ENCODE results near the gene SKAP1.
"Not testable (repeated sequence)": the region's sequence is repeated elsewhere in the genome, so short reads cannot be mapped to it uniquely, and the experiment has no call there.

Gene SKAP1

DNA sequence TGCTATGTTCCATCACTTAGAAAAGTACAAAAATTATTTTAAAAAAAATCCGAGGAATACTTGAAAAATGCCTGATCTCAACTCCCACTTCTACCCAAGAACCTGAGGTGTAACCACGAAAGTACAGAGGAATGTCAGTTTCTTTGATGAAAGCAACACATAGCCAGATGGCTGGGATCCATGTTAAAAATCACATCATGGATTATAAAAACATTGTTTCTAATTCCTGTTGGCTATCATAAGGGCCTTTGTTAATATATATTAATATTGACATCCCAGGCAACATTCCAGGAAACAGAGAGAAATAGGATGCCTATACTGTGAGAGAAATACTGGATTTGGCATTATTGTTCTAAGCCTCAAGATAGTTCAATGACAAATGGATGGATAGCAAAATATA lies 115.3 kb downstream of the SKAP1 start:
- no peak for DNase-seq

DNA sequence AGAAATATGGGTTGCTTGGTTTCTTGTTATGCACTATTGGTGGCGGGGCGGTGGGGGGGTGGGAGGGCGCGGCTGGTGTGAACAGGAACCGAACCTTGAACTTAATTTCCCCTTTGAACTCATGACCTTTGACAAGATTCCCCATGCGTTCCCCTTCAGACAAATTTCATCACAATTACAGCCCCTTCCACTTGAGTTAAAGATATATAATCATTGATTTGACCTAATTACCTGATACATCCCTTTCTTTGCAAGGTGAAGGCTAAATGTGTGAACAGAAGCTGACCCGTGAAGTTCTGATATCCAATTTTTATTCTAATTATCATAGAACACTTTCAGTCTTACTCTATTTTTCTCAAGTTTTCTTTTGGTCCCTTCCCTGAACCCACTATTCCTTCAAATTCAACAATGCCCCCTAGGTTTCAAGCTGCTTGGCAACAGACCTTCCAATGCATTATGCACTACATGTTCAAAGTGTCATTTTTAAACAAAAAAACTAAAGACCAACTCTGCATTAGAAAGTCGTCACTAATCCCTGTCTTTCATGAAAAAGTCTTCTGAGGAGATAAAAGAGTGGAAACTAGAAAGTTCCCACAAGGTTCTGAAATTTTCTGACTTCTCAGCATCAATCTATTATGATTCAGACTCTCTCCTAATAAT lies 116.8 kb downstream of the SKAP1 start:
- DNase-seq = no peak

DNA sequence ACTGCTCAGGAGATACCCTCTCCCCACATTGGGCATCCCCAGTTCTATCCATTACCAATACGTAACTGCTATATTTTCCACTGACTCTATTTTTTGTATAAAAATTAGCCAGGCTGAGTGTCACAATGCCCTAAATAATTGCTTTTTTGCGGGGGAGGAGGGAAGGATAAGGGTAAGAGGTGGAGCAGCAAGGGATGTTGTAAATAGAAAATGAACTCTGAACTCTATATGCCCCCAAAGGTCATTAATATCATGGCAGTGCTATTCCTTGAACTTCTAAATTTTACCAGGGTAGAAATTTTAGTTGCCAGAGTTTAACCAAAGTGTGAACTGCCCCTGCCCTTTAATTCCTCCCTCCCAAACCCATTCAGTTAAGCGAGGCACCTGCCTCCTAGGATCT lies 118.7 kb downstream of the SKAP1 start:
- no peak for DNase-seq

DNA sequence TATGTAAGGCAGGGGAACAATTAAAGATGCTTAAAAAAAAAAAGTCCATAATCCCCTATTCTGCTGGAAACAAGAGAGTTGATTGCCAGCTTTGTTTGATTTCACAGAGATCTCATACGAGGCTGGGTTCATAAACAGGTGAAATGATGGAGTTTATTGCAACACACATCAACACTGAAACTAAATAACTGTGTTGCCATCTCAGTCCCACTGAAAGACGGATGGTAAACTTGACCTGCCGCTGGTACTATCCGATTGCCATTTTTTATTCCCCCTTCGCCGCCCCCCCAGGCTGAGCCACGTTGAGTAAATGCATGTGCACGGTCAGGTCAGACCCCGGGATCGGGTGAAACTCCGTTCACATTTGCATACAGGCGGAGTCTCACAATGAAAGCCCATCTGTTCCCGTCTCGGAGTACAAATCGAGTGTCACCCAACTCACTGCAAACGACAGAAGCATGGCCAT lies 119.2 kb downstream of the SKAP1 start:
- DNase-seq = no peak

DNA sequence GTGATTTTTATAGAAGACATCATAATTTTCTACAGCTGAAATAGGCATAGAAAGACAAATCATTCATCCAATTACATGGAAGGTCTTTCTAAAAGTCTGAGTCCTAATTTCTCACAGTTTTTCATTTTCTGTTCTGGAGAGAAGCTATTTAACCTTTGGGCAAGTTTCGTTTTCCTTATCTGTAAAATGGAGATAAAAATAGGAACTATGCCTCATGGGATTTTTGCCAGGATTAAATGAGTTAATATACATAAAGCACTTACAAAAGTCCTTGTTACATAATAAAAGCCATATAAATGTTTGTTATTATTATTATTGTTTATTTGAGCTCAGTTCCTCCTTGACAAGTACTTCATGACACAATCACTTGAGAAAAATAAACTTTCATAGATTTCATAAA lies 121.4 kb downstream of the SKAP1 start:
- DNase-seq = no peak

DNA sequence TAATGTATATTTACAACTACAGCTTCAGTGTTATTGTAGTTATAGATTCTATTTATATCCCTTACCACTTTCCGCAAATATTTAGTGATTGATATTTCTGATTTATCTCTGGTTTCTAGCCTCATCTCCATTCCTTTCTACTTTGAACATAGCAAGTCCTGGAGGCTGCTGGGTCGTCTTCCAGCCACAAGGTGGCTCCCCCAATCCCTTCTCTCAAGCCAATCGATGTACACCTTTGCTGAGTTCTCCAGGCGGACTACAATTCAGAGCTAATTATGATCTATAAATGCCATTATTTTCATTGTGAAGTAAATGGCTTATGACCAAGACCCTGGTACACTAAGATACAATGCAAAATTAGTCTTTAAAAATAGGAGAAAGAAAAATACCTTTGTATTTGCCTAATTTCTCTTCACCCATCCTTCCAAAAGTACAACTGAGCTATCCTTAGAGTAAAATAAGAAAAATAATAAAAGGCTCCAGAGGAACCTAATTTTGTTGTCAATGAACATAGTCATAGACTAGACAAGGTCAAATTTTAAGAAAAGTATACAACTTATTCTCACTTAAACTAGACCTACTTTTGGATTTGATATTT lies 122.1 kb downstream of the SKAP1 start:
- DNase-seq = peak; percentile 49 to 62

DNA sequence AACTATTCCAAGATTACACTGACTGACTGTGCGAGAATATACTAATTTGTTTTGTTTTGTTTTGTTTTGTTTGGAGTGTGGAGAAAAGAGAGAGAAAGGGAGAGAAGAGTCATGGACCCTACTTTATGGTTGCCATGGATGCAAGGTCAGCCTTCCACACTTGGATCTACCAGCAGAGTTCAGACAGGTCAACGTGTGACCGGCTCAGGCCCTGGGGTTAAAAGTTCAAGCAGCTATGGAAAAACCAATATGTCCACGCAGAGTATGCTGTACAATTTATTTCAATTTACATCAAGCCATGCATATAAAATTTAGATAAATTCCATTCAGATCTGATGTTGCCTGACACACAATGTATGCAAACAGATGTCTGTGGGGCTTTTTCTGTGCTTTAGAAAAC lies 122.8 kb downstream of the SKAP1 start:
- no peak for DNase-seq

DNA sequence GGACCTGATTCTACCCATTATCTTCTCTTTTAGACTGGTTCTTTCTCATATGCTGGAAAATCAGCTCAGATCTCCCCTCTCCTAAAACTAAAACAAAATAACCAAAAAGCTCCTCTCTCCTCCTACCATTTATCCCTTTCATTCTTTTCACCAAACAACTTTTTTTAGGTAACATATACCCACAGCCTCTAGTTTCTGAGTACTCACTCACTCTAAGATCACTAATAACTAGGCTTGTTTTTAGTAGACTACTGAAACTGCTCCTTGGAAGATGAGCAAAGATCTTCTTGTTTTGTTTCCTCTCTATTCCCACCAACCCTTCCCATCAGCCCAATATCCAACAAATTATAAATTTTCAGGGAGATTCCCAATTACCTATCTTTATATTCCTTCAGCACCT lies 129.0 kb downstream of the SKAP1 start:
- no peak for DNase-seq

DNA sequence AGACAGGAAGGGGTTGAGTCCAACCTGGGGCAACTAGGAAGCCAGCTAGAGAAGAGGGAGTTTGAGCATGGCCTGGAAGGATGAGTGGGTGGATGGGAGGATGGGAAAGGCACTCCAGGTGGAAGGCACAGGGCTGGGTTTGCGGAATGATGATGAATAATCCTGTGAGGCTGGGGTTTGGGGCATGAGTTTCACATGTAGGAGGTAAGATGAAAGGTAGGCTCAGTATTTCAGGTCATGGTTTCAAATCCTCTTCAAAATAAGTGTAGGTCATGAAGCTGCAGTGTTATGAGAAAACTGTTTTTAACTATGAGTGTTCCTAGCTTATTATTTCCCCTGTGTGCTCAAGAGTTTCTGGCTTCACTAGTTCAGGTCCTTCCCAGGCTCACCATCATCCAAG lies 130.3 kb downstream of the SKAP1 start:
- DNase-seq = peak in 1 of 2 experiments; percentile 32

DNA sequence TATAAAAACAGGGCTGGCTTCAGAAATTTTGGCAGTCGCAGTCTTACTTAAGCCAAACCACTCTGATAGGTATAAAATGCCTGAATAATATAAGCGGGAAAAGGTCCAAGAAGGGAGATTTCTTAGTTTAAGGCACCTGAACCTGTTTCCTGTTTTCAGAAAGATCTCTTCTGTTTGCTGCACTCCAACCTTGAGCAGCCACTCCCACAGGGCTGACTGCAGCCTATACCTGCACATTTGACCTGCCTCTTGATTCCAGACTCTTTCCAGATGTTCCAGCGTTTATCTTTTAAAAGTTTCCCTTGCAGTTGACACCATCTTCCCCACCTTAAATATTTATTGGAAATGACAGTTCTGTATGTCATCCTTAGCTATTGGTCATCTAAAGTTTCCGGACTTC lies 132.2 kb downstream of the SKAP1 start:
- DNase-seq = no peak

DNA sequence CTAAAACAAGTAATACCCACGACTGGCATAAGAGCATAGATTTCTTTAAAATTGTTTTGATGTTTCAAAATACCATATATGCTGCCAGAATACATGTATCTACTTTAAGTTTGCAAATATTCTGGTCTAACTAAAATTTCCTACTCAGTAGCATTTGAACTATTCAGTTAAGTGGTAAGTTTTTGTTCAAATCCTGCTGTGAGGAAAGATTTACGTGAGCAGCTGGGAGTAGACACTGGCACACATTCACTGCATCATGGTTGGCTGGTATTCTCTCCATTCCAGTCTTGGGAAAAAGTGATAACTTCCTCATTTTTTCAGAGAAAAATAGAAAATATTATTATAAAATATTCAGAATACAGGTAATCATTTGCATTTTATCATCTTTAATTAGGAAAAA lies 133.6 kb downstream of the SKAP1 start:
- DNase-seq = no peak

DNA sequence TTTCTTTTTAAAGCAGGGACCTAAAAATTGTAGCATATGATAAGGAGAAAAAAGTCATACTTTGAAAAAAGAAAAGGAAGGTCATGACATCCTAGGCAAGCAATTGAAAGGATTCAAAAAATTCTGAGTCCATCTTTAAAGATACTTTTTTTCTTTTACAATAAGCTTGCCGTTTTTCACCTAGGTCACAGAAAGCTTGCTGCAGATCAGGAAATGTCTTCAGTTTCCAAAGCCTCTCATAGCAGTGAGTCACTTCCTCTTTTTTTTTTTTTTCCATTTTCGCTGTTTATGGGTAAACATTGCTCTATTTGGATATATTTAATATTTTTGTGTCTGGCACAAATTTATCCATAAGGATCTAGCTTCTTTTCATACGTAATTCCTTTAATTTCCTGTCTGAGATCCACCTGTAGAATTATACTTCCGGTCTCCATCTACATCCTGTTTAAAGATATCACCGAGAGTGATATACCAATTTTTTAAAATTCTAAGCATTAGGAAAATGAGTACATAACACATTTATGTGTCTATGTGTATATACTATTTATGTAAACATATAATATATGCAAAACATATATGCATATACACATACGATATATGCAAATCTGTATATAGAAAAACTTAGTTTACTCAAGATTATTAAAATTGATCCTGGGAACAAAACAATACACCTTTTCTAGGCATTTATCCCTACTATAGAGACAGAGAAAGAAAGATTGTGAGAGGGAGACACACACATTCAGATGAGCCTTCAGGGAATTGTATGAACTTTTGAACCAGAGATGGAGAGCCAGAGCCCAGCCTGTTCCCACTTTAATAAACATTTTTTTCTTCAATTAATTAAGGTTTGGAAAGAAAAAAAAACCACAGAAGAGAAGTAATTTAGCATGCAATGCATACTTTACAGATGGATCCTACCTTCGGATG lies 134.4 kb downstream of the SKAP1 start:
- no peak for DNase-seq

DNA sequence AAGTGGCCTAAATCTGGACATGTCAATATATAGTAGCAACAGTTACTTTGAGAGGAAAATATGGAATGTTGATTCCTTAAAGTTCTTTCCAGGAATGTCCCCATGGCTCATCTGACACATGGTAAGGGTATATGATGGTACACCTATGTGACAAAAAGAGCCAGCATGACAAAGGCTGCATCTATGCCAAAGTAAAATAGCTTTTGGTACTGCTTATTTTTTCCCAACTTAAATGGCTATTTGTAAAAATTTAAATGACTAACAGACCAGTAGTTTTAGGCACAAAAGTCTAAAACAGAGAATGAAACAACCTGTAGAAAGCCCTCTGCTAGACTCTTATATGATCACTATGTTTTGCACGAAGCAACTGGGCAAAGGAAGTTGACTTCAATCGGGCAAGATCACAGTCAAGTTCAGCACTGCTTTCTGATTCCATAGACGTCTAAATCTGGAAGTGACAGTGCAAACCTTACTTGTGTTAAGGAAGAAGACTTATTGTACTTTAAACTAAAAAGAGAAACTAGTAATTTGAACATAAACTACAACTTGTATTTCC lies 135.1 kb downstream of the SKAP1 start:
- DNase-seq = no peak

DNA sequence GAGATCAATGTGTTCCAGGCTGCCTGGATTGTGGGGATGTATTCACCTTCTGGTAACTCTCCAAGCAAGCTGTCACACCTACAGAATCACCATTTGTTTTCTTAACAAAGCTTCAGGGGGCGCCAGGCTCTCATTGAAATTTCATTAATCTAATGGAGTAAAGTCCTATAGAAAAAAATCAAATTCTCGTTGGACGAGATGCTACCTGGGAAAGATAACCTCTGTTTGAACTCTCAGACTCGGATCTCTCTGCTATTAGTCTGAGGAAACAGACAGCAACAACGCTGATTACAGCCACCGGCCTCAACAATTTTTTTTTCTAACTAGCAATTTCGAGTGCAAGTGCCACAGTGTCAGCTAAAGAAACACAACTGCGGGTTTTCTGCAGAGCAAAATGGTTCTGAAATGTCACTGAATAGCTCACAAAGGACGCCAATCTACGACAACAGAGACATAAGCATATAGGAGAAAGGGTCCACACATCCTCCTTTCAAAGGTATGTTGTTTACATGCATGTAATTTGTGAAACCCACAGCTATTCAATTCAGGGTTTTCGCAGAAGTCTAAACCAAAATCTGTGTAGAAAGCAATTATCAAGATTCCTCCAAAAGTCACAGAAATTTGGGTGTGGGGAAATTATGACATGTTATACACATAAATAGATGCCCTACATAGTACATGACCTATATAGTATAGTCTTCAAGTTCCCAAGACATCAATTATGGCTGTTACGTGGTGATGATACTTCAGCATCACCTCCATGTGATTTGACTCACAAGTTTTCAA lies 135.8 kb downstream of the SKAP1 start:
- DNase-seq = no peak

DNA sequence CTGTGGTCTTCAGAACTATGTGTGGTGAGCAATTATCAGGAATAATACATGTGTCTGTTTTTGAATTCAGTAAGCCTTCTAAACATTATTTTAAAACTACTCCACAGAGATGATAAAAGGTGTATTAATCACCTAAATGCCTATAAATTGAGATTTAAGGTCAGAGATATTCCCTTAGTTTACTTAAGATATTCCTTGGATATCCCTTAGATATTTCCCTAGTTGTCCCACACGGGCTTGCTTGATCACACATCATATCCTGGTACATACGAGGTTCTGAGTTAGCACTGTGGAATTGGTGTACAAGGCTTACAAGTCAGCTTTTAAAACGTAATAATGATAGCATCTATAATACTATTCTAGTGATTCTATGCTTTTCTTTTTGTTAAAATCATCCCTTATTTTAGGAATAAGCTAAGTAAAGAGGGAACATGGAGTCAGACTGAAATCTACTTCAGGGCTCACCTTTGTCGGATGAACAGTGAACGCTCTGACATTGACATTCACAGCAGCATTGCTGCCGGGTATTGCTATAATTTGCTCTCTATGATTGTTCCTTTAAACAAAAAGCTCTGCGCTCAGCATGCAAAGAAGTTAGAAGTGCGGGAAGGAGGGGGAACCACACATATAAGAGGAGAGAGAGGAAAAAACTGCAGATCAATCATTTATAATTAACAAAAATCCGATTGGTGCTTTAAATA lies 136.5 kb downstream of the SKAP1 start:
- DNase-seq = no peak

DNA sequence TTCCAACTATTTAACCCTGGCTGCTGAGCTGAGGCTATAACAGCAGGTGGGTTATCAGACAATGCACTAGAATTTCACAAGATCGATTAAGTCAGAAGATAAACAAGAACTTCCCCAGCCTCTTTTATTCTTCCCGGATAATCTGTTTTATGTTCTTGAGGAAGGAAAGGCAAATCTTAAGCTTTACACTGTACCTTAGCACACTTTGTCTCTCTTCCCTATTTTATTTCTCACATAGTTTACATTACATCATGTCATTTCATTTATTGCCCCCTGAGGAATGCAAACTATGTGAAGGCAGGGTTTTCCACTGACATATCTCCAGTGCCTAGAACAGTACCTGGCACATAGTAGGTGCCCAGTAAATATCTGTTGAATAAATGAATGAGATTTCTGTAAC lies 139.6 kb downstream of the SKAP1 start:
- DNase-seq = no peak

DNA sequence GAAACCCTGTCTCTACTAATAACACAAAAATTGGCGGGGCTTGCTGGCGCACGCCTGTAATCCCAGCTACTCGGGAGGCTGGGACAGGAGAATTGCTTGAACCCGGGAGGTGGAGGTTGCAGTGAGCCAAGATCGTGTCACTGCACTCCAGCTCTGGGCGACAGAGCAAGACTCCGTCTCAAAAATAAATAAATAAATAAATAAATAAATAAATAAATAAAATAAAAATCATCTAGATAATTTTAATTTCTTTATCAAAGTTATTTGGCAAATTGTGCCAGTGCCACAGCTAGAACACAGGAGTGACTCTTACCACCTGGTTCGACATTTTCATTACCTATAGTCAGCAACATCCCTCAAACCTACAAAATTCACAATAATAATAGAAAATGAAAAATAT lies 143.1 kb downstream of the SKAP1 start:
- not testable (repeated sequence) for DNase-seq

DNA sequence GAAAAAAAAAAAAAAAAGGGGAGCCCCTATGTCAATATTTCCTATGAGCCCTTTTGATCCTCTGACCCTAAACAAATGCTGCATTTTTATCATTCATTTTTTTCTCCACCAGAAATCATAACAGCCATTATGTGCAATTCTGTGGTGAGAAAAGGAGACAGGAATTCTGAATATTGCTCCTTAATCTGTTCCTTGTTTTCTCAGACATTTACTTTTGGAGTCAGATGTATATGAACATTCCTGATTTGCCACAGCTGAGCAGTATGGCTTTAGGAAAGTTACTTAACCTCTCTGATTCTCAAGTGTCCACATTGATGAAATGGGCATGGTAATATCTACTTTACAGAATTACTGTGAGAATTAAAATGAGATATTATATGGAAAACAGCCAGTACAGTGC lies 144.4 kb downstream of the SKAP1 start:
- no peak for DNase-seq

DNA sequence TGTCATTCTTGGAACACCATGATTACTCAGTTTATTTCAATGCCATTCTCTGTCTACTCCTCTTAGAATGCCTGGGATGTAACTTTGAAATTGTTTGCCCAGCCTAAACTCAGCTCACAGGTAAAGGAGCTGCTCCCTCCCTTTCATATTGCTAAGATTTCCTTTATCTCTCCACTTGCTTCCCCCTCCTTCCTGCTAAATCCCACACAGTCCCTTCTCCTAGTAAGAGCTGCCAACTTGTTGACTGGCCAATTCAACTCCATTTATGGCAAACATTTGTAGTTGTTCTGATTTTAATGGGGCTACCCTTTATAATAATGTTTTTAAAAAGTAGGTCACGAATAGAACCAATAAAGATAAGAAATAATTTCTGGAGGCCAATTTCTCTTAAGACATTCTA lies 146.1 kb downstream of the SKAP1 start:
- DNase-seq = no peak

DNA sequence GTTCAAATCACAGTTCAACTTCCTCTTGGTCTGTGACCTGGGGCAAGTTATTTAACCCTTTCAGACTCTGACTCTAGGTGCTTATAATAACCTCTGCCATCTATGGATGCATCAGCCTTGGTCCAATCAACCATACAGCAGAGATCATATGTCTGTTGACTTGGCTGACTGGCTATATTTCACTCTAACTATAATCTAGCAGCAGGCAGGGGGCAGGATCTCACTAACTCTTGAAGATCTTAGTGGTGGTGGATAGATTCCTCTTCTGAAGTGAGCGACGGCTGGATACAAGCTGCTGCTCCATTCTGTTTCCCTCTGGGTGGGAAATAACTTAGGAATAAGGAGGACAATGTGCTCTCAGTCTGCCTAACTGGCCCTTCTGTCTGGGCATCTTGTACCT lies 146.6 kb downstream of the SKAP1 start:
- no peak for DNase-seq

DNA sequence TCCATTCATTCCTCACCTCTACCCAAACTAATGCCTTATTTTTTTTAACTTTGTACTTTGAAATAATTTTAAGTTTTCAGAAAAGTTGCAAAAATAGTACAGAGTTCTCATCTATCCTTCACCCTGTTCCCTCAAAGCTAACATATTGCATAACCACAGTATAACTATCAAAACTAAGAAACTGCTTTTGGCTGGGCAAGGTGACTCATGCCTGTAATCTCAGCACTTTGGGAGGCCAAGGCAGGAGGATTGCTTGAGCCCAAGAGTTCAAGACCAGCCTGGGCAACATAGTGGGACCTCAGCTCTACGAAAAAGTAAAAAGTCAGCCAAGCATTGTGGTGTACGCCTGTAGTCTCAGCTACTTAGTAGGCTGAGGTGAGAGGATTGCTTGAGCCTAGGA lies 147.7 kb downstream of the SKAP1 start:
- no peak for DNase-seq
